Stromal cell of bone marrow (primary cell): ENCODE results near the gene GSG1.
"Not testable (repeated sequence)": the region's sequence is repeated elsewhere in the genome, so short reads cannot be mapped to it uniquely, and the experiment has no call there.

ENCODE experiments used
- DNase-seq: peaks from one replicate; pipeline ENCODE4 v3.0.0-alpha.2; 2012; ENCODE audit warnings: low read depth

Gene GSG1

GRCh38 chr12:13053617-13054016 lies 49.9 kb downstream of the GSG1 start:
- not testable (repeated sequence) for DNase-seq

DNA sequence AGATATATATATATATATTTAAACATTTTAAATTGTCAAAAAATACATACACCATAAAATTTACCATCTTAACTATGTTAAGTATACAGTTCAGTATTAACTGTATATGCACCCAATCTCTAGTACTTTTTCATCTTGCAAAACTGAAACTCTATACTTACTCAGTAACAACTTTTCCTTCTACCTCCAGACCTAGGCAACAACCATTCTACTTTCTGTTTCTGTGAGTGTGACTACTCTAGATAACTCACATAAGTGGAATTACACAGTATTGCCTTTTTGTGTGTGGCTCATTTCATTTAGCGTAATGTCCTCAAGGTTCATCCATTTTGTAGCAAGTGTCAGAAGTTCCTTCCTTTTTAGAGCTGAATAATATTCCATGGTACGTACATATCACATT lies 51.0 kb downstream of the GSG1 start:
- DNase-seq: no peak

DNA sequence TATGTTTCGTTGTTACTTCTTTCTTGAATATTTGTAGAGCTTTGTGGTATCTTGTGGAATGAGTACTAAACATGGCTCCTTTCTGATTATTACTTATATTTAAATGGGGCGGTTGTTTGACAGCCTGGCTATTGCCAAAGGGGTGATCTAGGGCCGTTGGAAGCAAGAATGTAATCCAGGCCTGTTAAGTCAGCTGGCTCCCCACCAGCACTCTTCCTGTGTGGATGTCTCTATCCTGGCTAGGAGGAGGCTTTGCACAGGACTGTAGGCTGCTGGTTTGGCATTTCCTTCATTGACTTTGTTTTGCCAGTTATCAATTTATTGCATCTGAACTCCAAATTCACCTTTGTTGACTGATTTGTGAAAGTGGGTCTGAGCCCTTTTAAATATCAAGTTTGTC lies 53.7 kb downstream of the GSG1 start:
- DNase-seq: peak; percentile 24

GRCh38 chr12:13046964-13047363 lies 56.5 kb downstream of the GSG1 start:
- DNase-seq: no peak

DNA sequence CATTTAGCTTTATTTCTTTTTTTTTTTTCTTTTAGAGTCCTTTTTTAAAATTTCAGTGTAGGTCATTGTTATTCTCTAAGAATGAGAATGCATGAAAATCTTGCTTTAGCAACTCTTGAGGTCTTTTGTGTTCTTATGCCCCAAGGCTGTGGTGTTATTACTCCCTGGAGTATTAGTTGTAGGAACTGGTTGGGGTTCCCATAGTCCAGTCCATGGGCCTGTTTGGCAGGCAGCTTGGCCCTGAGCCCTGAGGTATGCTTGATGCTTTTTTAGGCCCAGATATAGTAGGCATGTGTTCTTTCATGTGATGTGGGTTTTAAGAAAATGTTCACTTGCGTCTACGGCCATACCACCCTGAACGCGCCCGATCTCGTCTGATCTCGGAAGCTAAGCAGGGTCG lies 57.7 kb downstream of the GSG1 start:
- DNase-seq: no peak

DNA sequence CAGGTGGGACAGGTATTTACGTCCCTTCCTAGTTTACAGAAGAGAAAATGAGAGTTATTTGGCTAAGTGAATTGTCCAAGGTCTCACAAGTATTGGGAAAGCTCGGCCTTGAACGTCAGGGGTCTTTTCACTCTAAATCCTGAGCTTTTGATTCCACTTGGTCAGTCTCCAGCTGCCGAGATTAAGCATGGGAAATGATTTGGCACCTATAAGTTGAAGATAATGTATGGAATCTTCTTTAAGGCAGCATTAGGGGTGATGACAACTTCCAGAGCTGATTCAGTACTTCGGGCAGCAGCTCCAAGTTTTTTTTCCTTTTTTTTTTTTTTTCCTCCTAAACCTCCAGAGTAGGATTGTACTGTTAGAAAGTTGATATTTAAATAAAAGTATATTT lies 58.6 kb downstream of the GSG1 start:
- DNase-seq: no peak

DNA sequence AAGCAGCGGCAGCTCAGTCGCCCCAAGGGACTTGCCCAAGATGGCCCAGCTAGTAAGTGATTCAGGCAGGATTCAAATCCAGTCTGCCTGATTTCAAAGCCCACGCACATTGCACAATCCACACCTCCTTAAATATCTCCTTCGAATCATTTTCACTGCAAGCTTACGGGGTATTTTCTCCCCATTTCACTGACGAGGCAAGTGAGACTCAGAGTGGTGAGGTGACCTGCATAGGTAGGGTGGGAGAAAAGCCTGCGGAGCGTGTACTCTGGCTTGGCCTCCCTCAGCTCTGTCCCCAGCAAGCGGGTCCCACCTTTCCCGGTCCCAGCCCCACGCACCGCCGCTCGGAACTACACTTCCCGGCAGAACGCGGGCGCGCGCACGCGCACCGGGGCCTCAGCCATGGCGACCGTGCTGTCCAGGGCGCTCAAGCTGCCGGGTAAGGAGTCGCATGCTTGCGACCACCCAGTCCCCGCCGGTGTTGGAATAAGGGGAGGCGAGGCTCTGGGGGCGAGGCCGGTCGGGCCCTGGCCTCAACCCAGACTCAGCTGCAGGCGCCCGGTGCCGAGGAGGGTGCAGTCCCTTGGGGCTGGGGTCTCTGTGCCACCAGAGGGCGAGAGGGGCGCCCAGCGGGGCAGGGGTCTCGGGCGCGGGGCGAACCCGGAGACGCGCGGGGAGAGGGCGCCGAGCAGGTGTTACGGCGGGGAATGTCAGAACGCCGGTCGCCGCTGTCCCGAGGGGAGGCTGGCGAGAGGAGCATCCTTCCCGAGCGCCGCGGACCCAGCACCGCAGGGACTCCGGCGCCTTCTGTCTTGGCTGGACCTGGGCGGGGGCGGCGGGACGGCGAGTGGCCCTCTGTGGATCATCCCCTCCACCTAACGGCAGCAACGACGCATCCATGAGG lies 59.2 kb downstream of the GSG1 start, which contains the start of gene FAM234B:
FAM234B (plus strand) TSS at position 380 of the 904 bp plus-strand sequence; CDS start at position 403, 23 bp downstream.
- peak; percentile 40 for DNase-seq

DNA sequence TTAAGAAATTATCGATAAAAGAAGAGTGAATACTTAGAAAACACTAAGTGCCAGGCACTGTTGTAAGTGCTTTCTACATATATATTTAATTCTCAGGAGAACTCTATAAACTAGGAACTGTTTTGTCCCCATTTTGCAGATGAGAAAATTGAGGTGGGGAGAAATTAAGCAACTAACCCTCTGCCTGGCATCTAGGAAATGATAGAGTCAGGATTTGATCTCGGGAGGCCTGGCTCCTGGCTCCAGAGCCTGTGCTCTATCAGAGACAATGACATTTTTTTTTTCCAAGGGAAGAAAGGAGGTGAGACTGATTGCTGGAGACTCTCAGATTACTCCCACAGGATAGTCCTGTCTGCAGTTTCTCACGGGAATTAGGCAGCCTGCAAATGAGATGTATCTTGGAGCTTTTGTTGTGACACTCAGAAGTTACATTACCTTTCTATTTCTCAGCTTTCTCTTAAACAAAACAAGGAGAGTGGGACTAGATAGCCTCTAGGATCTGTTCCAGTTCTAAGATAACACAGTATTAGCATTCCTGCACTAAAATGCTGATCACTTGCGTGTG lies 60.7 kb downstream of the GSG1 start:
- no peak for DNase-seq

GRCh38 chr12:13041224-13041623 lies 62.2 kb downstream of the GSG1 start:
- DNase-seq: no peak

- no peak for DNase-seq
Measured at GRCh38 chr12:13039328-13039956, 64.0 kb downstream of the GSG1 start.

GRCh38 chr12:13038491-13039161 lies 64.8 kb downstream of the GSG1 start:
- DNase-seq: peak; percentile 87

GRCh38 chr12:13036881-13037280 lies 66.6 kb downstream of the GSG1 start:
- DNase-seq: no peak

GRCh38 chr12:13035335-13035734 lies 68.1 kb downstream of the GSG1 start:
- DNase-seq: not testable (repeated sequence)
